LNCaP clone FGC (cell line): Measurements from ENCODE around the gene TTYH1.

Experiments used
- DNase-seq: peaks from one replicate; pipeline ENCODE4 v3.0.0-alpha.2; 2011; ENCODE audit warnings: low read depth
- H3K4me3 ChIP-seq: 2 replicates; pipeline ENCODE4 v1.5.1; 2011; ENCODE audit warnings: mild to moderate bottlenecking, low read depth, low read length, control low read depth
- TF ChIP-seq, protein P1 (sequence below): IDR thresholded peaks from 2 replicates; pipeline ENCODE4 v1.5.1; 2012; ENCODE audit warnings: mild to moderate bottlenecking; ENCODE audit not compliant: control insufficient read depth, insufficient read depth; ENCODE audit errors: extremely low read depth

TTYH1 gene

DNA sequence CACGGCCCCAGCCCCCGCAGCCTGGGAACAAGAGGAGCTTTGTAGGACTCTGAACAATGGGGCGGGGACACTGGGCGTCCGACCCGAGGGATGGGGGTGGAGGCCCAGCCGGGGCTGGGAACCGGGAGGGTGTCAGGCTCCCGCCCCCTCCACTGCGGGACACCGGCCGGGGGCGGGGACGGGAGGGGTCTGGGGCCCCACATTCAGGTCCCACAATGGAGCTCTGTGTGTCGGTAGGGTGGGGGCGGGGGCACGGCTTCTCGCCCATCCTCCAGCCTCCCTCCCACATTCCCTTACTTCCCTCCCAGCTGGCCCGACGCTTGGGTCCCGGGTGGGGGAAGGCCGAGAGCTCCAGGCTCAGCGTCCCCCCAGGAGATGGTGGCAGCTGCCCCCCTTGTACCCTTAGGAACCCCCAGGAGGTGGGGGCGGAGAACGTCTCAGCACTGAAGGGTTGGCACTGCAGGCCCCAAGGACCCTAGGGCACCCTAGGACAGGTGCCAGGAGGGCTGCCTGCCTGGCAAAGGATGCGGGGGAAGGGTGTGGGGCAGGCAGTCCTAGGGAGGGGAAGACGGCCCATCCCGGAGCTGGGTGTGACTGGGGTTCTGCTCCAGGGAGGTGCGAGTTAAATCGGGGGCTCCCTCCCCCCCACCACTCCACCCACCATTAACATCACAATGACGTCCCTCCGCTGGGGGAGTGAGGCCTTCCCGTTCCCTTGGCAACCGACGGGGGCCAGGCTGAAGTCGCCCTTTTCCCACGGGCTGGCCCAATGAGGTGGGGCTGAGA lies 5.3 kb downstream of the TTYH1 start:
- no peak overlapping the region for H3K4me3 ChIP-seq
- DNase-seq: no peak
- TF ChIP-seq, protein P1, sequence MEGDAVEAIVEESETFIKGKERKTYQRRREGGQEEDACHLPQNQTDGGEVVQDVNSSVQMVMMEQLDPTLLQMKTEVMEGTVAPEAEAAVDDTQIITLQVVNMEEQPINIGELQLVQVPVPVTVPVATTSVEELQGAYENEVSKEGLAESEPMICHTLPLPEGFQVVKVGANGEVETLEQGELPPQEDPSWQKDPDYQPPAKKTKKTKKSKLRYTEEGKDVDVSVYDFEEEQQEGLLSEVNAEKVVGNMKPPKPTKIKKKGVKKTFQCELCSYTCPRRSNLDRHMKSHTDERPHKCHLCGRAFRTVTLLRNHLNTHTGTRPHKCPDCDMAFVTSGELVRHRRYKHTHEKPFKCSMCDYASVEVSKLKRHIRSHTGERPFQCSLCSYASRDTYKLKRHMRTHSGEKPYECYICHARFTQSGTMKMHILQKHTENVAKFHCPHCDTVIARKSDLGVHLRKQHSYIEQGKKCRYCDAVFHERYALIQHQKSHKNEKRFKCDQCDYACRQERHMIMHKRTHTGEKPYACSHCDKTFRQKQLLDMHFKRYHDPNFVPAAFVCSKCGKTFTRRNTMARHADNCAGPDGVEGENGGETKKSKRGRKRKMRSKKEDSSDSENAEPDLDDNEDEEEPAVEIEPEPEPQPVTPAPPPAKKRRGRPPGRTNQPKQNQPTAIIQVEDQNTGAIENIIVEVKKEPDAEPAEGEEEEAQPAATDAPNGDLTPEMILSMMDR: no peak

DNA sequence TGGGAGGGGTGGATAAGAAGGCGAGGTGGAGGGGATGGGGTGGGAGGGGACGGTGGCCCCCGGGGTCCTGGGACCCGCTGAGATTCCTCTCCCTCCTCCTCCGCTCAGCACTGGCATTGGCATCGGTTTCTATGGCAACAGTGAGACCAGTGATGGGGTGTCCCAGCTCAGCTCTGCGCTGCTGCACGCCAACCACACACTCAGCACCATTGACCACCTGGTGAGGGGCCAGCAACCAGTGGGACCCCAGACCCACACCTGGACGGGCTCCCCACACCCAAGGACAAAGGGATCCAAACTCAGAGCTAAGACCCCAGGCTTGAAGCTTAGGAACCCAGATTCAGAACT lies 5.9 kb downstream of the TTYH1 start:
- no peak for DNase-seq
- no peak overlapping the region for H3K4me3 ChIP-seq

GRCh38 chr19:54421521-54421920 lies 6.3 kb downstream of the TTYH1 start:
- TF ChIP-seq, protein P1: no peak
- no peak overlapping the region for H3K4me3 ChIP-seq
- DNase-seq: no peak

More for the DNA sequence above, 5.9 kb downstream of the TTYH1 start:
- TF ChIP-seq, protein P1: no peak

GRCh38 chr19:54422136-54422535 lies 6.9 kb downstream of the TTYH1 start:
- TF ChIP-seq, protein P1: no peak
- no peak overlapping the region for H3K4me3 ChIP-seq
- no peak for DNase-seq

DNA sequence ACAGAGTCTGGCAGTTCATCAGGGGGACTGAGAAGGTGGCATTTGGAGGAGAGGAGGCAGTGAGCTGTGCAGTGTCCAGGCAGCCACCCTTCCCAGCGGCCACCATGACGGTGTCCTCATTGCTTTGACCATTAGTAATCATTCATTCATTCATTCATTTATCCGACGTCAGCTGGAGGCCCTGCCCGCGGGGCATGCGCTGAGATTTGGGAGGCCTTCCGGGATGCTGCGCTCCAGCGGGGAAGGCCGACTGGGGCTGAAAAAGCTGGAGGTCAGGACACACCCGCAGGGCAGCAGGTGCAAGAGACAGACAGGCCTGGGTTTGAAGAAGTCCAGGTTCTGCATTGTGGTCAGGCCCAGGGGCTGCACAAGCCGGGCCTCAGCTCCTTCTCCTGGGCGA lies 8.9 kb downstream of the TTYH1 start:
- TF ChIP-seq, protein P1: no peak
- no peak for DNase-seq
- no peak overlapping the region for H3K4me3 ChIP-seq

DNA sequence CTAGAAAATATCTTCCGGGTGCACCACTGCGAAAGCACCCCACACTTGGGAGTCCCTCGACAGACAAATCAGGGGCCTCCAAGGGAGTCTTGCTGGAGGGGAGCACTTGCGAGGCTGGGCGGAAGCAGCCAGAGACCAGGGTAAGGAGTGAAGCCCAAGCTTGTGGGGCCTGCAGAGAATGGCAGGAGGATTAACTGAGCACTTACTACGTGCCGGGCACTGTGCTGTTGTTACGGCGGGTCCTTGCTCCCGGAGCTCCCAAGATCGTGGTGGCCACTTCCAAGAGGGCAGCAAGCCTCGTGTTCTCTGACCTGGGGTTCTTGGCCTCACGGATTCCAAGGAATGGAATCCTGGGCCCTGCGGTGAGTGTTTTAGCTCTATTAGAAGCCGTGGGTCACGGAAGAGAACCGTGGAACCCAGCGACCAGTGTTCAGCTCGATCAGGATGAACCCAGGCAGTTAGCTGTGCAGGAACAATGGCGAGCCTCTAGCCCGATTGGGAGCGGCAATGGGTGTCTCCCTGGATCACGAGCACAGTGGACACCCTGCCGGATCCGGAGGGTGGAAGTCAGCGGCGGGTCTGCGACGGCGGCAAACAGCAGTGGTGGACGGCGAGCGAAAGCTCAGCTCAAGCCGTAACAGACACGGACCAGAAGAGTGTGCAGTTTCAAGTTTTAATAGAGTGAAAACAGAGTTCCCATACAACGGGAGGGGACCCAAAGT lies 9.6 kb downstream of the TTYH1 start:
- no peak overlapping the region for H3K4me3 ChIP-seq
- no peak for DNase-seq
- TF ChIP-seq, protein P1: no peak

DNA sequence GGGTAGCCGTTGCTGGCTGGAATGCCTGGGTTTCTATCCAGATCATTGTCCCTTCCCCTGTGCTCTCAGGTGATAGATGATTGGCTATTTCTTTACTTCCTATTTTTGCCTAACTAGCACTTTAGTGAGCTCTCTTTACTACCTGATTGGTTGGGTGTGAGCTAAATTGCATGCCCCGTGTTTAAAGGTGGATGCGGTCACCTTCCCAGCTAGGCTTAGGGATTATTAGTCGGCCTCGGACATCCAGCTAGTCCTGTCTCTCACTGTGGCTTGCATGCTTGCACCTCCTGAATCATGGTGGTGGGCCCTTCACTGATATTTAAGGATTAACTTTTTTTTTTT lies 10.1 kb downstream of the TTYH1 start:
- TF ChIP-seq, protein P1: no peak
- H3K4me3 ChIP-seq: no peak overlapping the region
- no peak for DNase-seq
